ENCODE data around the gene AP2S1. TPM values are rescaled to one million over a fixed set of nuclear protein-coding genes. Genes with fewer than 3 reads are reported as not detected.

The AP2S1 gene
- total RNA-seq, 1 experiment from 2014 or later = 146 TPM

DNA sequence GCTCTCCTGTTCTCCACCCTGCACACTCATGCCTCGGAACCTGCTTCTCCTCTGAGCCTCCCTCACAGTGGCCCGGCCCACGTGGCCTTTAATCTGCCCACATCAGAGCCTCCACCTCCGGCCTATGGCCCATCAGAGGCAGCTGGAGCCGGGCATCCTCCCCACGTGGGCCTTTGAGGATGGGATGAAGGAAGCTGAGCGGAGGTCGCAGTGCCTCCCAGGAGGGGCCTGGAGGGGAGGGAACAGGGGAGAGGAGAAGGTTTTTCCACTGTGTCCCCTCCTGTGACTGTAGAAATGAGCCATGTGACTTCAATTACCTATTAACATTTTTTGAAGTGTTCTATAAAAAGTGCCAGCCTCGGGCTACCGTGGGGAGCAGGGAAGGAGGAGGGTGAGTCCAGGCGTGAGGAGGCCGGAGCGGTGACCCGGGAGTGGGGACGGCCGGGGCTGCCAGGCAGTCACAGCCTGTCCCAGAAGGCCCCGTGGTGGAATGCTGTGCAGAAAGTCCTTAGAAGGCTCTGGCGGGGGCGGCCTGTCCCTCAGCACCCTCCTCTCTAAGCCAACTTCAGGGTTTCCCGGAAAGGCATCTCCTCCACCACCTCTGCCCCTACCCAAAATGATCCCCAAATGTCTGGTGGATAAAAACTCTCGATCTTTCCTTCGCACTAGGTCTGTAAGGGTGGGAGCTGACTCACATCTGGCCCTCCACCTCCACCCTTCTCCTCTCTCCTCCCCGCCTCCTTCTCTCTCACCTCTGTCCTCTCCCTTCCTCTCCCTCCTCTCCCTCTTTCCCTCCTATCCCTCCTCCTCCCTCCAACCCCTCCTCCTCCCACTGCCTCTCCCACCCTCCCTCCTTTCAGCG lies 37.4 kb downstream of the AP2S1 start:
- Histone ChIP-seq H3K27ac (ENCODE audit: low read length) (no peak overlapping the region), H3K9me3 (ENCODE audit: control insufficient read depth, insufficient read depth, low read depth, low read length) (no peaks in the 10 kb centered on the region), H3K4me1 (ENCODE audit: control insufficient read depth, insufficient read depth, low read length) (no peaks in the 10 kb centered on the region), H3K4me3 (ENCODE audit: low read depth in 2 of 2, low read length in 2 of 2) (no peak overlapping the region), H3K36me3 (ENCODE audit: control insufficient read depth, insufficient read depth, low read length) (no peaks in the 10 kb centered on the region), H3K27me3 (ENCODE audit: control insufficient read depth, insufficient read depth, low read length) (no peaks in the 10 kb centered on the region)
- no TSS peak for BruUV-seq (replicated peaks)
- ATAC-seq (peak; percentile 45; the same call in 1 of the 2 replicates), DNase-seq (ENCODE audit: low read depth, low spot score) (no peak)
- TF ChIP-seq, protein P1, sequence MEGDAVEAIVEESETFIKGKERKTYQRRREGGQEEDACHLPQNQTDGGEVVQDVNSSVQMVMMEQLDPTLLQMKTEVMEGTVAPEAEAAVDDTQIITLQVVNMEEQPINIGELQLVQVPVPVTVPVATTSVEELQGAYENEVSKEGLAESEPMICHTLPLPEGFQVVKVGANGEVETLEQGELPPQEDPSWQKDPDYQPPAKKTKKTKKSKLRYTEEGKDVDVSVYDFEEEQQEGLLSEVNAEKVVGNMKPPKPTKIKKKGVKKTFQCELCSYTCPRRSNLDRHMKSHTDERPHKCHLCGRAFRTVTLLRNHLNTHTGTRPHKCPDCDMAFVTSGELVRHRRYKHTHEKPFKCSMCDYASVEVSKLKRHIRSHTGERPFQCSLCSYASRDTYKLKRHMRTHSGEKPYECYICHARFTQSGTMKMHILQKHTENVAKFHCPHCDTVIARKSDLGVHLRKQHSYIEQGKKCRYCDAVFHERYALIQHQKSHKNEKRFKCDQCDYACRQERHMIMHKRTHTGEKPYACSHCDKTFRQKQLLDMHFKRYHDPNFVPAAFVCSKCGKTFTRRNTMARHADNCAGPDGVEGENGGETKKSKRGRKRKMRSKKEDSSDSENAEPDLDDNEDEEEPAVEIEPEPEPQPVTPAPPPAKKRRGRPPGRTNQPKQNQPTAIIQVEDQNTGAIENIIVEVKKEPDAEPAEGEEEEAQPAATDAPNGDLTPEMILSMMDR (IDR thresholded peaks at IDR 0.05) = no peak
- TF ChIP-seq TCF7L2 (IDR thresholded peaks at IDR 0.05; ENCODE audit: low read depth, low read length) (no peak), POLR2AphosphoS5 (IDR thresholded peaks at IDR 0.05; ENCODE audit: low read depth, low read length) (no peak), SIN3A (IDR thresholded peaks at IDR 0.05; ENCODE audit: borderline replicate concordance, insufficient read depth, low read depth, low read length) (no peak)
- TF ChIP-seq, protein P2, sequence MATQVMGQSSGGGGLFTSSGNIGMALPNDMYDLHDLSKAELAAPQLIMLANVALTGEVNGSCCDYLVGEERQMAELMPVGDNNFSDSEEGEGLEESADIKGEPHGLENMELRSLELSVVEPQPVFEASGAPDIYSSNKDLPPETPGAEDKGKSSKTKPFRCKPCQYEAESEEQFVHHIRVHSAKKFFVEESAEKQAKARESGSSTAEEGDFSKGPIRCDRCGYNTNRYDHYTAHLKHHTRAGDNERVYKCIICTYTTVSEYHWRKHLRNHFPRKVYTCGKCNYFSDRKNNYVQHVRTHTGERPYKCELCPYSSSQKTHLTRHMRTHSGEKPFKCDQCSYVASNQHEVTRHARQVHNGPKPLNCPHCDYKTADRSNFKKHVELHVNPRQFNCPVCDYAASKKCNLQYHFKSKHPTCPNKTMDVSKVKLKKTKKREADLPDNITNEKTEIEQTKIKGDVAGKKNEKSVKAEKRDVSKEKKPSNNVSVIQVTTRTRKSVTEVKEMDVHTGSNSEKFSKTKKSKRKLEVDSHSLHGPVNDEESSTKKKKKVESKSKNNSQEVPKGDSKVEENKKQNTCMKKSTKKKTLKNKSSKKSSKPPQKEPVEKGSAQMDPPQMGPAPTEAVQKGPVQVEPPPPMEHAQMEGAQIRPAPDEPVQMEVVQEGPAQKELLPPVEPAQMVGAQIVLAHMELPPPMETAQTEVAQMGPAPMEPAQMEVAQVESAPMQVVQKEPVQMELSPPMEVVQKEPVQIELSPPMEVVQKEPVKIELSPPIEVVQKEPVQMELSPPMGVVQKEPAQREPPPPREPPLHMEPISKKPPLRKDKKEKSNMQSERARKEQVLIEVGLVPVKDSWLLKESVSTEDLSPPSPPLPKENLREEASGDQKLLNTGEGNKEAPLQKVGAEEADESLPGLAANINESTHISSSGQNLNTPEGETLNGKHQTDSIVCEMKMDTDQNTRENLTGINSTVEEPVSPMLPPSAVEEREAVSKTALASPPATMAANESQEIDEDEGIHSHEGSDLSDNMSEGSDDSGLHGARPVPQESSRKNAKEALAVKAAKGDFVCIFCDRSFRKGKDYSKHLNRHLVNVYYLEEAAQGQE (IDR thresholded peaks at IDR 0.05; ENCODE audit: insufficient read depth in 1 of 2, low read depth in 2 of 2, low read length in 1 of 2) = no peak
- in situ Hi-C loops (cut with HindIII; ENCODE audit: low pct_unique_long_range_greater_than_20kb, low sequenced_read_pairs) (no loop called here), intact Hi-C loops (cut with micrococcal nuclease; ENCODE audit: unreplicated experiment) (no loop called here)
- ChIA-PET POLR2A (no interaction called here), CTCF (no interaction called here)

DNA sequence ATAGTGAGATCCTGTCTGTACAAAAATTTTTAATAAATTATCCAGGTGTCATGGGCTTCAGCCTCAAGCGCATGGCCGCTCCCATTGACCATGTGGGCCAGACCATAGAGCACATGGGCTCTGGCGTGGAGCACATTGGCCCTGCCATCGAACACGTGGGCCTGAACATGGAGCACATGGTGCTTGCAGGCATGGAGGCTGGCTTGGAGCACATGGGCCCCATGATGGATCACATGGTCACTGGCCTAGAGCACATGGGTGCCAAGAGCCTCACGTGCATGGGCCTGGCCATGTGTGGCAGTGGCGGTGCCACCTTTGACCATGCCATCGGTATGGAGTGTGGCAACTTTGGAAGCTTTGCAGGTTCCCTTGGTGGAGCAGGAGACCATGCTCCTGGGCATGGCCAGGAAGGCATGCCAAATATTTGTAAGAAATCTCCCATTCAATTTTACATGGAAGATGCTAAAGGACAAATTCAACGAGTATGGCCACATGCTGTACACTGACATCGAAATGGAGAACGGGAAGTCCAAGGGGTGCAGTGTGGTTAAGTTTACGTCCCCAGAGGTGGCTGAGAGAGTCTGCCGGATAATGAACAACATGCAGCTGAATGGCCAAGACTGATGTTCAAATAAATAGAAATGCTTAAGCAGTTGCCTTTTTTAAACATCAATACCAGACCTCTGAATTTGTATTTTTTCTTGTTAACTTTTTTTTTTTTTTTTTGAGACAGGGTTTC lies 40.9 kb downstream of the AP2S1 start:
- H3K9me3 ChIP-seq (ENCODE audit: control insufficient read depth, insufficient read depth, low read depth, low read length) = no peaks in the 10 kb centered on the region

More for the DNA sequence above, 40.9 kb downstream of the AP2S1 start:
- TF ChIP-seq, protein P1 (IDR thresholded peaks at IDR 0.05) = no peak
- TF ChIP-seq TCF7L2 (IDR thresholded peaks at IDR 0.05; ENCODE audit: low read depth, low read length) = no peak
- POLR2A ChIA-PET = no interaction called here
- intact Hi-C loops (cut with micrococcal nuclease; ENCODE audit: unreplicated experiment) (no loop called here), in situ Hi-C loops (cut with HindIII; ENCODE audit: low pct_unique_long_range_greater_than_20kb, low sequenced_read_pairs) (no loop called here)
- CTCF ChIA-PET = no interaction called here
- DNase-seq (ENCODE audit: low read depth, low spot score) = no peak
- BruUV-seq (replicated peaks) = no TSS peak
- Histone ChIP-seq H3K27me3 (ENCODE audit: control insufficient read depth, insufficient read depth, low read length) (no peaks in the 10 kb centered on the region), H3K4me1 (ENCODE audit: control insufficient read depth, insufficient read depth, low read length) (no peaks in the 10 kb centered on the region), H3K4me3 (ENCODE audit: low read depth in 2 of 2, low read length in 2 of 2) (no peak overlapping the region), H3K36me3 (ENCODE audit: control insufficient read depth, insufficient read depth, low read length) (no peaks in the 10 kb centered on the region), H3K27ac (ENCODE audit: low read length) (no peak overlapping the region)
- no peak for ATAC-seq

Data from Panc1 (cell line).